Measurements from ENCODE around the gene BNIP5.

The BNIP5 gene

DNA sequence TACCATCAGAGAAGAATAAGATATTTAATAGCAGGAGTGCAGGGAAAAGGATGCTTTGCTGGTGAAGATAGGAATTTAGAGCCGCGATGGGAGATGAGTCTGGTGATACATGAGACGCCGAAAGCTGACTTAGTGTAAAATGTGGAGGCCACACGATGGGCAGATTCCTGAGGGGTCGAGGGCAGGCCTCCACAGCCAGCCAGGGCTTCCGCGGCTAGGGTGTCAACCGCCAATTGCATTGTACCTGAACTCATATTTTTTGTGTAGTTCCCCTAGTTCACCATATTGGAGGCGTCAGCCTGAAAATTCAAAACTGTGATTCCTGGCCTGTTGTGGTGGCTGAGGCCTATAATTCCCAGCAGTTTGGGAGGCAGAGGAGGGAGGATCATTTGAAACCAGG lies 42.2 kb upstream of the BNIP5 start:
- no peak for DNase-seq (ENCODE audit: low read depth)

DNA sequence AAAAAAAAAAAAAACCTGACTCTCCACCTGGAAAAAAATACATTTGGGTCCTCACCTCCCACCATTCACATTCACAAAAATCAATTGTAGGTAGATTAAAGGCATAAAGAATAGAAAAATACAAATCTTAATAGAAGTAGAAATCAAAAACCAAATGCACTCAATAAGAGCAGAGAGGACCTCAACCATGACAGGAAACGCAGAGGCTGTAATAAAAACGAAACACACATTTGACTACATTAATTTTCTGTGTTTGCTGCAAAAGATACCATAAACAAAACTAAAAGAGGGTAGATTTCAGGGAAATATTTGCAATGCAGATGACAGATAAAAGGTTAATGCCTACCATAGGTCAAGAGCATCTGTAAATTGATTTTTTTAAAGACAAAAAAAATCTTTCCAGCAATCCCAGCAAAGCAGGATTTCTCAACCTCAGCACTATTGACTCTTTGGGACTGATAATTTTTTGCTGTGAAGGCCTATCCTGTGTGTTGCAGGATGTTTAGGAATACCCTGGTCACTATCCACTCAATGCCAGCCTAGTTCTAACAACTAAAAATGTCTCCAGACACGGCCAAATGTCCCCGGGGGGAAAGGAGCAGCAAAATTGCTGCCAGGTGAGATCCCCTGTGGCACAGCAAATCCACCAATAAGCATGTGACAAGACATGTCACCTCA lies 41.7 kb upstream of the BNIP5 start:
- H3K4me3 ChIP-seq (ENCODE audit: control insufficient read depth, low read depth, low read length) = no peak overlapping the region
- no peak for TF ChIP-seq CTCF (IDR thresholded peaks at IDR 0.05; ENCODE audit: control insufficient read depth, insufficient read depth, low read depth, low read length, missing control alignments)
- no peak for DNase-seq (ENCODE audit: low read depth)

More for the DNA sequence above, 42.2 kb upstream of the BNIP5 start:
- no peak for TF ChIP-seq CTCF (IDR thresholded peaks at IDR 0.05; ENCODE audit: control insufficient read depth, insufficient read depth, low read depth, low read length, missing control alignments)
- H3K4me3 ChIP-seq (ENCODE audit: control insufficient read depth, low read depth, low read length) = no peak overlapping the region

GRCh38 chr6:36377594-36377993 lies 40.9 kb upstream of the BNIP5 start:
- no peak for TF ChIP-seq CTCF (IDR thresholded peaks at IDR 0.05; ENCODE audit: control insufficient read depth, insufficient read depth, low read depth, low read length, missing control alignments)
- H3K4me3 ChIP-seq (ENCODE audit: control insufficient read depth, low read depth, low read length) = no peak overlapping the region
- DNase-seq (ENCODE audit: low read depth) = no peak

GRCh38 chr6:36376742-36377141 lies 40.1 kb upstream of the BNIP5 start:
- DNase-seq (ENCODE audit: low read depth) = no peak
- no peak for TF ChIP-seq CTCF (IDR thresholded peaks at IDR 0.05; ENCODE audit: control insufficient read depth, insufficient read depth, low read depth, low read length, missing control alignments)
- no peak overlapping the region for H3K4me3 ChIP-seq (ENCODE audit: control insufficient read depth, low read depth, low read length)

GRCh38 chr6:36376183-36376582 lies 39.5 kb upstream of the BNIP5 start:
- TF ChIP-seq CTCF (IDR thresholded peaks at IDR 0.05; ENCODE audit: control insufficient read depth, insufficient read depth, low read depth, low read length, missing control alignments) = no peak
- H3K4me3 ChIP-seq (ENCODE audit: control insufficient read depth, low read depth, low read length) = no peak overlapping the region
- DNase-seq (ENCODE audit: low read depth) = no peak

- no peak for TF ChIP-seq CTCF (IDR thresholded peaks at IDR 0.05; ENCODE audit: control insufficient read depth, insufficient read depth, low read depth, low read length, missing control alignments)
Measured at GRCh38 chr6:36375644-36376155, 39.0 kb upstream of the BNIP5 start.

More at GRCh38 chr6:36375644-36376155, 39.0 kb upstream of the BNIP5 start:
- no peak overlapping the region for H3K4me3 ChIP-seq (ENCODE audit: control insufficient read depth, low read depth, low read length)
- DNase-seq (ENCODE audit: low read depth) = no peak
